ENCODE data around the gene GRB10.
"Not testable (repeated sequence)": the region's sequence is repeated elsewhere in the genome, so short reads cannot be mapped to it uniquely, and the experiment has no call there.

The GRB10 gene

DNA sequence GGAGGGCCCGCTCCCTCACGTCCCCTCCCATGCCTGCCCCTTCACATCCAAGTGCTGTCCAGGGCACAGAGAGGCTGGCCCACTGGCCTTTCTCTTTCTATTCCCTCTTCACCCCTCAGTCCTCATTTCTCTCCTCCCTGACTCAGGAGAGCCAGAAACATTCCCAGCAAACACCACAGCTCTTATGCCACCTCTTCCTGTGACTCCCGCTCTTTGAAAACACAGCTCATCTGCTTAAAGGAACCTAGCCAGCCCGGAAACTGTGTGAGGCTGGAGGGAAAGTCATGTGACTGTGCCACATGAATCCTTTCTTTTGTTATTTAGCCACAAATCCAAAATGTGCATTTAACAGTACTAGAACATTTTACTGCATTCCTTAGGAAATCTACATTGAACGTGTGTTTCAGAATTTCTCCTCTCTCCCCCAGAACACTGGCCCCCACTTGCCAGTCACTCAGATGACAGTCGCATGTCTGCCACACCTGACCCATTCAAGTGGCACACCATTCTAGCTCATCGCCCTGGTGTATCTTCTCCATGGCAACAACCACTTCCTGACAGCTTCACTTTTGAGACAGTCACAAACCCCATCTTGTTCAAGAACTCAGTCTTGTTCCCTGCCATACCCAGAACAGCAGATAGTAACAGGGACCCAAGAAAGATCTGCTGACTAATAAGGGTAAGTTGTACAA, 42.8 kb downstream of the GRB10 start:
- DNase-seq: peak; percentile 61

DNA sequence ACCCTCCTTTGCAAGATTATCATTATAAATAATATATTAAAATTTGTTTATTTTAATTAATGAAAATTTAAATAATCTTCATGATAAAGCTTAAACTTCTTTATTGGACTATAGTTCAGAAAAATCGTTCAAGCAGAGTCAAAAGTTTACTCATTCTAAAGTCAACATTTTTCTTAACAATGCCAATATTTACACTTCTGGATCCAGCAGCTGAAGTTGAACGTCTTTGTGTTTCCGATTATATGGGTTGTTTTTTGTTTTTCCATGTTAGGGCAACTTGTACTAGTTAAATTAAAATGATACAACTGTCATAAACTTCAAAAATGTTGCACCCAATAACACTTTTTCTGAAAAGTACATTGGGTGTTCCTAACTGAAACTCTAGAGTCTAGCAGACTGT, 43.8 kb downstream of the GRB10 start:
- DNase-seq: no peak

DNA sequence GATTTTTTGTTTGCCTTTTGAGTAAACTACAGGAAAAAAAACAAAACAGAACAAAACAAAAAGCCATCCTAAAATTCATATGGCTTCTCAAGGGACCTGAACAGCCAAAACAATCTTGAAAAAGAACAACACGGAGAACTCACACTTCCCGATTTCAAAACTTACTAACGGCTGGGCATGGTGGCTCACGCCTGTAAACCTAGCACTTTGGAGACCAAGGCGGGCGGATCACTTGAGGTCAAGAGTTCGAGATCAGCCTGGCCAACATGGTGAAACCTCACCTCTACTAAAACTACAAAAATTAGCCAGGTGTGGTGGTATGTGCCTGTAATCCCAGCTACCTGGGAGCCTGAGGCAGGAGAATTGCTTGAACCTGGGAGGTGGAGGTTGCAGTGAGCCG, 46.9 kb downstream of the GRB10 start:
- DNase-seq: not testable (repeated sequence)

DNA sequence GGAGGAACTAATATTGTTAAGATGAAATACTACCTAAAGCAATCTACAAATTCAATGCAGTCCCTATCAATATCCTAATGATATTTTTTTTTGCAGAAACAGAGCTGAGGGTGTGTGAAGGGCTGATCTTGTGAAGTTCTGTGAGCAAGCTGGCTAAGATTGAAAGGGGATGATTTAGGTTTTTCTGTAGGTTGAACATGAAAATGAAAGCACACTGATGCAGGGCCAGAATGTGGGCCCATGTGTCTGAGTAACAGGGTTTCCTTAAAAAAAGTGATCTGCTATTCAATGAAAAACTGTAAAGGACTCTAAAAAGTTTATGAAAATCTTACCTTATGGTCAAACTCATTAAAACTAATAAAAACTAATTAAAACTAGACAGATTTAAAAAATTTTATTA, 47.4 kb downstream of the GRB10 start:
- DNase-seq: no peak

DNA sequence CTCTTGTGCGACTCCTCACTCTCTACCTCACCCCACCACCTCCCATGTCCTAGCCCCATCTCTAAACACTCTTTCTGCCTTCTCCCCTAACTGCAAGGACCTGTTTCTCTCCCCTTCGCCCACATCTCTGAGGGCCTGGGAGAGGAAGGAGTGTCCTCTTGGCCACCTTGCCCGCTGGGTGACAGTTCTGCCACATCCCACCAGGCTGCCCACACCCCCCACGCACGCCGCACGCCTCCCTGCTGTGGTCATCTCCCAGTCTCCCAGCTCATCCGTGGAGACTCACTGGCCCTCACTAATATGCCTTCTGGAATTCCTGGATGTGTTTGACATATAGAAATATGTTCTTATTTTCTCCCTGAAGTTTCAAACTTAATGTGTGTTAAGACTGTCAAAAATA, 48.5 kb downstream of the GRB10 start:
- DNase-seq: no peak

DNA sequence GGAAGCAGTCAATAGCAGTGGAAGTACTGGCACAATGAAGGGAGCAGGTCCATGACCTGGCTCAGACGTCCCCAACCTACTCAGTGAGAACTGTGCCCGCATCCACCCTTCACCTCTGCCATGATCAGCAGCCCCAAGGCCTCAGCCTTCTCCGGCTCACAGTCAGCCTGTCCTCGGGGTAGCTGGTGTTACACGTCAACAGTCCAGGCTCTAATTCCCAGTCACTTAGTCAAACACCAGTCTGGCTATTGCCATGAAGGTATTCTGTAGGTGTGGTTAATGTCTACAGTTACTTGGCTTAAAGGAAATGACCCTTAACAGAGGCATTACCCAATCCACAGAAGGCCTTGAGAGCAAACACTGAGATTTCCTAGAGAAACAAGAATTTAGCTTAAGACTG, 49.1 kb downstream of the GRB10 start:
- no peak for DNase-seq

DNA sequence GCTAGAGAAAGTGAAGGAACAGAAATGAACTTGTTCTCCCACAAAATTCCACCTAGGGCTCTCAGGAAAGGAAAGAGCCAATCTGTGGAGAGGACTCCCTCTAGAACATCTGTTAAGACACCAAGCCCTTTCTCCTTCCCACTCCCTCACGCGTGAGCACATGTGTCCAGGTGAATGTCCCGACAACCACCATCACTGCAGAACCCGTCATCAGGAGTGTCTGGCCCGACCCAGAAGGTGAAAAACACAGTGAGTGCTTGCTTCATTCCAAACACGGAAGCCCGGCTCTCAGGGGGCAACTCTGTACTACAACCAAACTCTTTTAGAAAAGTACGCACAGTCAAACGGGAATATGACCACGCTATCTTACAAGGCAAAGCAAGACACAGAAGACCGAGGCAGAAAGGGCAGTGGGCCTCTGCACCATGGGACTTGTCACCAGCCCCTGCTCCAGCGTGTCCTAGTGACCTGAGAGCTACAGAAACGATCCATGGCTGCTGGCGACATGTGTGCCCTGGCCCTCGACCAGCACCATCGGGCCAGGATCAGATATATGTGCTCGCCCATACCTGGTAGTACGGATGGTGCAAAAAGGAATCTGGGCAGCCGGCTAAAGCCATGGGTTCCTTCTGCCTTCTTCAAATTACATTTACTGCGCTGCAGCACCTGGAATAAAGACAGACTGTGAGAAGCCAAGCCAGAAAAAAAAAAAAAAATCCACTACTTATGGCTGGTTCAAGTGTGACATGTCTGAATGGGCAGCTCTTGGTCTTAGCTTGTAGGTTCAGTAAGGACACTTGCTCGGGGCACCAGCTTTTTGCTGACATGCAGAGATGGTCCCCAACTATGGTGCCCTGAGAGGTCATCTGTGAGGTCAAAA, 50.8 kb downstream of the GRB10 start:
- no peak for DNase-seq

DNA sequence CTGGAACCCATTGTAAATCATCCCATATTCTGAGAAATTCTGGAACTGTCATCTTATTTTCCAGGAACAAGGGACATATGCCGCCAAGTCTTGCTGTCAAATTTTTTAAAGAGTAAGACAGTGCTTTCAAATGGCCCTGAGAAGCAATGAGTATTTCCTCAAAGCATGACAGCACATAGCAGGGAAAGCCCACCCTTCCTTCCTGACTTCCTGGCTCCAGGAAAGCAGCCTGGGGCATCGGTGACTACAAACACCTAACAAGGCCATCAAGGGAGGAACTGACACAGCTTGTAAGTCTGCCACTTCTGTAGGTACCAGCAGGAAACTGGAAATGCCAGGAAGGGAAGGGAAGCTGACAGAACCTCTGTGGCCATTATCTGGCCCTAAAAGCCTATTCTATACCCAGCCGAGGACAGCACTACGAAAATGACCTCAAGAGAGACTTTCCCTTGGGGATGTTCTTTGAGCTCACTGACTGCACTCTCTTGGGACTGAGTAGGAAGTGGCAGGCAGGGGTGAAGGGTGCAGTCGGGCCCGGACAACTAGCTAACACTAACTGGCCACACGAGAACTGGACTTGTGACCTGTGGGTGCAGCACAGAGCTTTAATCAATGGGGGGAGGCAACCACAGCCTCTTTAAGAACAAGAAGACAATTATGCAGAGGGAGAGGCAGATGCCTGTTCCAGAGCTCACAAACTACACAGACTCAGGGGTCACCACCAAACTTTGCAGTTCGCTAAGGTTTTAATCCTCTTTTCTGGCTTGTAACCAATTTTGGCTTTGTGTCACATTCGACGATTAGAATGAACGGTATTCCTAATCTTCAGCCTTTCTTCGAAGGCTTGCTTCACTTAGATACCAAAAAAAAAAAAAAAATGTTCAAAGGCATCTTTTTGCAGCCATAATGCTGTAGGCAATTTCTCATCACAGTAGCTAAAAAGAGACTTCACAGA, 52.0 kb downstream of the GRB10 start:
- DNase-seq: no peak

DNA sequence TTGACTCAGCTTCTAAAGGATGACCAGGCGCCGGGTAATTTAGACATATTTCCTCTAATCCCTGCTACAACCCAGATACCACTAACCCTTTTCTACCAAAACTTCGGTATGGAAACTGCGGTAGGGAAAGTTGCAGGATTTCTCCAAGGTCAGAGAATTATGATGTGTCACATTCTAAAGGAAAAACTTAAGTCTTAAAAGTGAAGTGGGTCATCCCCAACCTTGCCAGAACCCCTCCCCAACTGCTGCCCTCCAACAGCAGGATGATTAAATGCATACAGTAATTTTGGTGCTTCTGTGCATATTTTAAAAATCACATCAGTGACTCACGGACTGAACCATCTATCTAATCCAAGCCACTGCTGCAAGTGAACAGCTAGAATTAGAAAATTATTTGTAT, 52.7 kb downstream of the GRB10 start:
- DNase-seq: no peak

DNA sequence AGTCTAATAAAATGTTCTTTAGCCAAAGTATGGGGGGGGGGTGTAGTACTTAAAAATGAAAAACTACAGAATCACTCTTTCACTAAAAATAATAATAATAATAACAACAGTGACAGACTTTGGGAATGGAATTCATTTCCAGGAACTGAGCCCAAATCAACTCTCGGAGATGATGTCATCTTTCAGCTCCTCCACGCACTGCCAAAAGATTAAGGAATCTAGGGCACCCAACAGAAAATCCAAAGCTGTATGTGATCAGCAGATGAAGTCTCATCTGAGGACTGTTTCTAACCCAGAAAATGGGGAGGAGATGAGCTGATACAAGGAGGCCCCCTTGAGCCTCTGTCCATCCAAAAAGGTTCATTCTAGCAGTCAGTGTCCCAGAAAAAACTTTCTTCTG, 54.5 kb downstream of the GRB10 start:
- DNase-seq: no peak

DNA sequence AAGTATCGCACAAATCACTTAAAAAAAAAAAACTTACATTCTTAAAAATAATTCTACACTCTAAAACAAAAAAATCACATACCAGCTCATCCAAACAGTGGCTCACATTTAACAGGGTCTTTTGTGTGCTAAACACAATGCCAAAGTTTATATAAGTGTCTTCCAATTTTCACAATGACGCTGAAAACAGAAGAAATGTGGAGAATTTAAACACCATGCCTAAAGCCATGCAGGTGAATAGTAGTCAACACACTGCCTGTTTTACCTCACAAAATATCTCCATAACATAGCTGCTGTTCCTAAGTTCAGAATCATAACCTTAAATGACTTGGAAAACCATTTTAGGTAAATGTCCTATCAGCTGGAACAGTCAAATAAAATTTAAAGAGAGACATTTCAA, 55.0 kb downstream of the GRB10 start:
- no peak for DNase-seq

DNA sequence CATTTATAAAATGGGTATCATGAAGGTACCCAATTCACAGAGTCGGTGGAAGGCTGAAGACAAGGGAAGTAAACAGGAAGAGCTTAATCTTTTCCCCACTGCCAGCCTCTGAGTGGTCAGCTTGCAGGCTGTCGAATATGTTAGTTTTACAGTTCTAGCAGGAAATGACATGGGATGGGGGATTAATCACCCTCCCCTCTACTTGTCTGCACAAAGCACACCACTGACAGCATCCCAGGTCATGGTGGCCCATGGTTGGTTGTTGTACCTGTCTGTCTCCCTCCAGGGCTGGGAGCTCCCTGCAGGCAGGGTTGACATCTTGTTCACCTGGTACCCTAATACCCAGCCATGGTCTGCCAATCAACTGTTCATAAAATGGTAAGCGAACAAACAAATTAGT, 55.6 kb downstream of the GRB10 start:
- no peak for DNase-seq

DNA sequence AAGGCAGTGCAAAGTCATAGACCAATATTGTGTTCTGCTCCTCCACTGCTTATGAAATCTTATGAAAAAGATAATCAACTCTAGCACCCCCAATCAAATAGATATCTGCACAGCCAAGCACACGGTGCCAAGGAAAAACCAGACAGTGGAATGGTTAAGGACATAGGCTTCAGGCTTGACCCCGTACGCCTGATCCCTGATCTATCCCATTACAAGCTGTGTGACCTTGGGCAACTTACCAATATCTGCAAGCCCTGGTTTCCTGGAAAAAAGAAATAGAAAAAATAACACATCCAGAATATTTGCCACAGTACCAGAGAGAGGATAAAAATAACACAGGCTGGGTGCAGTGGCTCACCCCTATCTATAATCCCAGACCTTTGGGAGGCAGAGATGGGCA, 56.9 kb downstream of the GRB10 start:
- no peak for DNase-seq

DNA sequence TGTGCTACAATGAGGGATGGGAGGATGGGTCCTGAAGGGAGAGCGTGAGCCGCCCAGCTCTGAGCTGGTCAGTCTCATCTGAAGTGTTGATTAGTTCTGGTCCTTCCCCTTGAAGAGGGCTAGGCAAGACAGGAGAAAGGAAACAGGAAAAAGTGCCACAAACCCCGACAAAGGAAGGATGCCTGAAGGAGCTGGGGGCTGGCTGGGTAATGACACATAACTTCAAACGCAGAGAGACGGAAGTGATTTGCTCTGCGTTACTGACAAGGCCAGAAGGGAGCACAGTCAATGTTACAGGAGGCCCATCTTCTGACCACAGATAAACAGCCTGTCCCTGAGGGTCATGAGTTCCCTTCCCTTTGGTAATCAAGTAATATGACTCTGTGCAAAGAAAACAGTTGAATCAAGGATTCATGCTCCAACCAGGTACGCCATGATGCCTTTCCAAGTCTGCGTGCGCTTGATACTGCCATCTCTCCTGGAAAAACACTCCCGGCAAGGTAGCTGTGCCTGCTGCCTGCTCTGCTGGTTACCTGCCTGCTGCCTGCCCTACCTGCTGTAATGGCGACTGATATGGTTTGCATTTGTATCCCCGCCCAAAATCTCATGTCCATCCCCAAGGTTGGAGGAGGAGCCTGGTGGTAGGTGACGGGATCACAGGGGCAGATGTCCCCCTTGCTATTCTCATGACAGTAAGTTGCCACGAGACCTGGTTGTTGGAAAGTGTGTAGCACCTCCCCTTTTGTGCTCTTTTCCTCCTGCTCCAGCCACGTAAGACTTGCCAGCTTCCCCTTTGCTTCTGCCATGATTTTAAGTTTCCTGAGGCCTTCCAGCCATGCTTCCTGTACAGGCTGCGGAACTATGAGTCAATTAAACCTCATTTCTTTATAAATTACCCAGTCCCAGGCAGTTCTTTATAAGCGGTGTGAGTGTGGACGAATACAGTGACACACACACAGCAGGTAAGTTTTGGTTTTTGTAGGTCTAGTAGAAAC, 57.9 kb downstream of the GRB10 start:
- DNase-seq: no peak

DNA sequence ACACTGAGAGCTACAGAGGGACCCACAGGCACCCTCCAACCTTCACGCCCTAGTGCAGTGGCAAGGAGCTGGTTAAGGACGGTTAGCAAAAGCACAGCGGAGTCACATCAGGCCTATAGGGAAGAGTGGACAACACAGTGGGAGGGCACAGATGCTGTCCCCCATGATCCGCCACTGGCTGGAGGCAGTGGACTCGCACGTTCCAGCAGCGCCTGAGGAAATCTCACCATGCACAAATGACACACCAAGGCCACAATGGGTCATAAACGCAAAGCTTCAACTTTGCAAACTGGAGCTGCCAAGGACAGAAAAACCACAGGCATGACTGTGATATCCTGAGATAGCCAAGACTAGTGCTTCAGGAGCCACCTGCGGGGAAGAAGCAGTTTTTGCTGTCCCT, 58.8 kb downstream of the GRB10 start:
- no peak for DNase-seq

DNA sequence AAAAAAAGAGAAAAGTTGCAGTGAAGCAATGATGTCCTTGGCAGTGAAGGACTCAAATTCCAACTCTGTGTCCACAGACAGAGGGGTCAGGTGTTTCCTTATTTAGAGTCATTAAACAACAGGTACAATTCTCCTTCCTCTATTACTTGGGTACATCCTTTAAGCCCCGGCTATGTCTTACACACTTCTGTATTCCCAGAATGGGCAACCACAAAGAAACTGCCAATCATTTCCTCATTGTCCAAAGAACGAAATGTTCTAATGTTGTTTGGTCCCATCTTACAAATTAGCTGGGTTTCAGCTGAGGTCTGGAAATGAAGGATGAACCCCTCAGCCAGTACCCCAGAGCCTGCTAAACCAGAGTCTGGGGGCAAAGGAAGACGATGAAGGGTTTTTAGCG, 59.5 kb downstream of the GRB10 start:
- DNase-seq: no peak

DNA sequence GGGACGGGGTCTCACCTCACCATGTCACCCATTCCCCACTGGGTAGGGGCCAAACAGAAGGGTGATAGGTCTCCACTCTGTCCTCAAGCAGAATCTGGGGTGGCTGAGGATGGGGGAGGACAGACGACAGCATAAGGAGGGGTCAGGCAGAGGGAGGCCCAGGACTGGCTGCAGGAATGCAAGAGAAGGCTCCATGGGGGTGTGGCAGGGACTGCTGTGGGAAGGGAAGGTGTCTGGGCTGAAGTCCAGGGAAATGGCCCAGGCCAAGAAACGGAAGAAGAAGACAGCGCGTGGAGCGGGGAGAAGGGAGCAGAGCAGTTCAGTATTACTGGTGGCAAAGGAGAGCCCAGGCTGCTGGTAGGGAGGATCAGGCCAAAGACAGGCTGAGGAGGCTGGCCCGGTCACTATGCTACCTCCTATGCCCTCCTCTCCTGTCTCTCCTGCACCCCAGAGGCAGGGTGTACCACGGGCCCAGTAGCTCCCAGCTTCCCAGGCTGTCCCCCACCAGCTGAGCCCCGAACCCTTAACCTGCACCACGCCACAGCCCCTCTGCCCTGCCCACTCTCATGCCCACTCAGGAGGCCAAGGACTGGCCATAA, 60.9 kb downstream of the GRB10 start:
- DNase-seq: no peak

DNA sequence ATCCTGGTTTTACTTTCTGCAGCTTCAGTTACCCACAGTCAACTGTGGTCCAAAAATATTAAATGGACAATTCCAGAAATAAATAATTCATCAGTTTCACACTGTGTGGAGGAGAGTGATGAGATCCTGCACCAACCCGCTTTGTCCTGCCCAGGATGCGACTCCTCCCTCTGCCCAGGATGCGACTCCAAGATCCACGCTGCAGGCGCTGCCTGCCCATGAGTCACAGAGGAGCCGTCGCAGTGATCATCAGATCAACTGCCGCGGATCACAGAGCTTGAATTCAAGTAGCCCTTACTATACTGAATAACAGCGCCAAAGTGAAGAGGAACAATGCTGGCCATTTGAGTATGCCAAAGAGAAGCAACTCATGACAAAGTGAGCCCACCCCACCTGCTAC, 61.5 kb downstream of the GRB10 start:
- DNase-seq: no peak

DNA sequence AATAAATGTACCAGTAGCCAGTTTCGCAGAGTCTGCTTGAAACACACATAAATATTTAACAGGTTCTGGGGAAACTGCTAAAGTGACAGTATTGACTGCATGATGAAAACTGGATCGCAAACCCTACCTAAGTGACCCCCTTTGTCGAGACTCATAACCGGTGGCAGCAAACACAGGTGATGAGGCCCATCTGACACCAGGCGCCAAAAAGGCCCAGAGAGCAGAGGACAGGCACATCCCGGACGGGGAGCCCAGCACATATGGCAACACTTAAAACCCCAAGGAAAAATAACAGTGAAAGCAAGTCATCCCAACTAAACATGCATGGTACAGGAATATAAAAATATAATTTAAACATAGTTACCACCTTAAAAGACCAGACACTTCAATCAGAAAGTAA, 62.4 kb downstream of the GRB10 start:
- no peak for DNase-seq

DNA sequence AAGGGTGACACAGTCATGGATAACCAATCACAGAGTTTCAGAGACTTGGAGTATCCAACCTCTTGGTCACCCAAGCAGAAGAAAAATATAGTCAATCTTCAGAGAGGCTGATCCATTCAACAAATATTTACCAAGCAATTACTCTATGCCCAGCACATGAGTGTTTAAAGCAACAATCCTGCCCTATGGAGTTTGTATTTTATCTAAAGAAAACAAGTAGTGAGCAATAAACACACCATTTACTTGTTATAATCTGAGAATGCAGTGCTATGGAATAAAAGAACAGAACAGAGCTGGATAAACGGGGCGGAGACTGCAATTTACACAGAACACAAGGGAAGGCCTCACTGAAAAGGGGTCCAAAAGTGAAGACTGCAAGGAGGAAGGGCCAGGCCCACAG, 63.8 kb downstream of the GRB10 start:
- DNase-seq: no peak

DNA sequence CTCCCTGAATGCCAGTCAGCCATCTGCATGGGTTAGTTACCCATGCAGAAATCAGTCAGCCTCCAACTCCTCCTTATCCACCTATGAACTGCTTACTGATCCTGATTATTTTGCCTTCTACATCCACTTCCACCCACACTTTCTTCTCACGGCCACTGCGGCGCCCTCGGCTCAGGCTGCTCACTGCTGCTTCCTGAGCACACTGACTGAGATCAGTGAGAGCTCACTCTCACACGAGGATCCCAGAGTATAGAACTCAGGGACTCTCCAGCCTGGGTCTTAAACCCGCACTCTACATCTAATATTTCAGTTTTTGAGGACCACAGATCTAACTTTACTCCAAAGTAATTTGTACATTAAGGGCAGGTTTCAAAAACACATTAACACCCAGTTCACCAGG, 64.4 kb downstream of the GRB10 start:
- DNase-seq: no peak

DNA sequence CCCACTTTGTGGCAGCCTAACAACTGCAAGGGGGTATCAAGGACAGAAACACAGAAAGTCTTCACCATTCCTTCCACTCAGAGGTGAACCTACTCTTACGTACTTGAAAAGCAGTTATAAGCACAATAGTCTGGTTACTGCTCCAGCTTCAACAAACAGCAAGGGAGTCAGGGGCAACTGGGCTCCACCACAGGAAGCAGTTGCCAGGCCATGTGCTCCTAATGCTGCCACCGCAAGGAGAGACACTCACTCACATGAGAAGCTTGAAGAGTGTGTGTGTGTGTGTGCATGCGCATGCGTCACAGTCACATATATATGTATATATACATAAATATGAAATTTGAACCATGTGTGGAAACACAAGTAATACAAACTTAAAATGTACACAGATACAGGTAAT, 65.5 kb downstream of the GRB10 start:
- no peak for DNase-seq

Data from KG1 (cell line).